Caki2 (cell line): ENCODE data around the gene GRM4. TPM values are rescaled to one million over a fixed set of nuclear protein-coding genes. Genes with fewer than 3 reads are reported as not detected.
"Not testable (repeated sequence)": the region's sequence is repeated elsewhere in the genome, so short reads cannot be mapped to it uniquely, and the experiment has no call there.

Source experiments
- DNase-seq: peaks from one replicate; pipeline ENCODE4 v3.0.0-alpha.2; 2015; ENCODE audit warnings: low read depth
- in situ Hi-C: cut with HindIII; loops from 2 replicates; pipeline ENCODE4 v1.10.0; 2016; ENCODE audit warnings: low sequenced_read_pairs, low pct_unique_long_range_greater_than_20kb, mixed read lengths
- total RNA-seq: library from RNA; depleted of rRNA; stranded (reverse); fragments of >200 nt; shearing (Covaris generic); gene quantifications from 2 replicates; pipeline ENCODE4 v1.2.3, GENCODE V29; 2014; ENCODE audit warnings: low replicate concordance

Gene GRM4
- total RNA-seq, 1 experiment from 2014 or later, result 1.2 TPM

- DNase-seq, result no peak
- in situ Hi-C loops, result no loop called here
Measured at GRCh38 chr6:34044945-34045595, 100.8 kb downstream of the GRM4 start.

- no peak for DNase-seq
Measured at GRCh38 chr6:34043359-34043758, 102.5 kb downstream of the GRM4 start.

GRCh38 chr6:34041998-34042397 lies 103.9 kb downstream of the GRM4 start:
- in situ Hi-C loops, result not testable (repeated sequence)

More at GRCh38 chr6:34043359-34043758, 102.5 kb downstream of the GRM4 start:
- in situ Hi-C loops, result no loop called here

GRCh38 chr6:34041385-34041784 lies 104.5 kb downstream of the GRM4 start:
- in situ Hi-C loops, result no loop called here
- DNase-seq, result no peak

More at GRCh38 chr6:34041998-34042397, 103.9 kb downstream of the GRM4 start:
- not testable (repeated sequence) for DNase-seq

GRCh38 chr6:34039943-34040342 lies 105.9 kb downstream of the GRM4 start:
- in situ Hi-C loops, result no loop called here
- no peak for DNase-seq

GRCh38 chr6:34037151-34037550 lies 108.7 kb downstream of the GRM4 start:
- in situ Hi-C loops, result no loop called here

GRCh38 chr6:34036357-34037069 lies 109.4 kb downstream of the GRM4 start:
- no peak for DNase-seq
- in situ Hi-C loops, result no loop called here

More at GRCh38 chr6:34037151-34037550, 108.7 kb downstream of the GRM4 start:
- DNase-seq, result no peak

- in situ Hi-C loops, result no loop called here
- DNase-seq, result no peak
Measured at GRCh38 chr6:34035704-34036356, 110.1 kb downstream of the GRM4 start.

- in situ Hi-C loops, result no loop called here
- DNase-seq, result no peak
Measured at GRCh38 chr6:34035161-34035560, 110.7 kb downstream of the GRM4 start.

GRCh38 chr6:34032856-34033255 lies 113.0 kb downstream of the GRM4 start:
- in situ Hi-C loops, result no loop called here
- DNase-seq, result no peak

- no peak for DNase-seq
- in situ Hi-C loops, result no loop called here
Measured at GRCh38 chr6:34031625-34032383, 114.1 kb downstream of the GRM4 start.

- in situ Hi-C loops, result no loop called here
- no peak for DNase-seq
Measured at GRCh38 chr6:34030831-34031624, 114.9 kb downstream of the GRM4 start.

- in situ Hi-C loops, result no loop called here
- no peak for DNase-seq
Measured at GRCh38 chr6:34029489-34030280, 116.2 kb downstream of the GRM4 start.

- no peak for DNase-seq
- in situ Hi-C loops, result no loop called here
Measured at GRCh38 chr6:34028691-34029360, 117.1 kb downstream of the GRM4 start.

GRCh38 chr6:34027939-34028441 lies 117.9 kb downstream of the GRM4 start:
- in situ Hi-C loops, result no loop called here
- DNase-seq, result no peak

- peak; percentile 18 for DNase-seq
- in situ Hi-C loops, result no loop called here
Measured at GRCh38 chr6:34027445-34027936, 118.4 kb downstream of the GRM4 start.
